Stimulated activated CD8-positive, alpha-beta memory T cell treated with anti-CD3 and anti-CD28 coated beads, Interleukin-7, amount 100 ng/mL, for 24 hours (primary cell): Measurements from ENCODE around the gene PER2.
"Not testable (repeated sequence)": the region's sequence is repeated elsewhere in the genome, so short reads cannot be mapped to it uniquely, and the experiment has no call there.

Experiments
- DNase-seq: peaks from one replicate; pipeline ENCODE4 v3.0.0-alpha.2; 2020; ENCODE audit warnings: low read depth

Gene PER2

GRCh38 chr2:238287737-238288649, at the start of gene PER2:
Gene PER2, minus strand, starts transcription at chr2:238288610. Its CDS starts 10,674 bp downstream, at chr2:238277936.
- DNase-seq: peak; percentile 13

- no peak for DNase-seq
Measured at GRCh38 chr2:238337846-238338245, 49.4 kb upstream of the PER2 start.

DNA sequence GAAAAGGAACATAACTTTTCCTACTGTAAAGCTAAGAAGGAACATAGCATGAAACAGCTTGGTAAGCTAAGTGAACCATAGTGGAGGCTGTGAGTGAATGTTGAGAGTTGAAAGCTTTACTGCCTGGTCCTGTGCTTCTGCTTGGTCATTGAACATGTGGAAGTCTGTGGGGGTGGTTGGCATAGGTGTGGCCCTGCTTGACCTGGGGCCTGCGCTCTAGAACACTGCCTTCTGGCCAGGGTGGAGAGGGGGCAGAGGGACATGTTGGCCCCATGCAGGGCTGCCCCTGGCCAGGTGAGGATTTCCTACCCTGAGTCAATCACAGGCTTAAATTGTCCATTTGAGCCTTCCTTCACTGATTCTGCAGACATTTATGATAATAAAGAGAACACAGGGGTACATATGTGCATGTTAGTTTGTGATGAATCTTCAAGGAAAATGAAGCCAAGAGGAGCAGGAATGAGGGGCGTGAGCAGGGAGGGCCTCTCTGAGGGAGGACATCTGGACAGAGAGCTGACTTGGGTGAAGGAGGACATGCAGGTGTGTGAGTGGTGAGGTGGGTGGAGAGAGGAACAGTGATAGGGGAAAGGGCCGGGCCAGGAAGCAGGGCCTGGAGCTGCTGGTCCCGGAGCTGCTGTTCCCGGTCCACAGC, 48.5 kb upstream of the PER2 start:
- DNase-seq: no peak

DNA sequence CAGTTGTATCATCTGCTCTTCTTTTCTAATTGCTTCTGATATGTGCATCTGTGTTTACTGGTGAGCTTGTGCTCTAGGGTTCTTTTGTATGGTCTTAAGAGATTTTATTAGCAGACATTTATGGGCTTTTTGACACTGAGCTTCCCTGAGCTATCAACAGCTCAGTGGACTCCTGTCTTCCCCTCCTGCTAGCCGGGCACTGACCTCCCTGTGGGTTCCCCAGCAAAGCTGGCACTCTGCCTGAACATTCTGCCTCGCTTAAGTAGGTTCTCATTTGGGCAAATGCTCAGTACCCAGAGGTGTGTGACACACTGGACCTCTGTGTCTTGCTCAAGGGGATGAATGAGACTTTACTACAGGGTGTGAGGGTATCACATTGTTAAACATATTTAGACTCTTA, 47.7 kb upstream of the PER2 start:
- no peak for DNase-seq

- not testable (repeated sequence) for DNase-seq
Measured at GRCh38 chr2:238335591-238335990, 47.2 kb upstream of the PER2 start.

DNA sequence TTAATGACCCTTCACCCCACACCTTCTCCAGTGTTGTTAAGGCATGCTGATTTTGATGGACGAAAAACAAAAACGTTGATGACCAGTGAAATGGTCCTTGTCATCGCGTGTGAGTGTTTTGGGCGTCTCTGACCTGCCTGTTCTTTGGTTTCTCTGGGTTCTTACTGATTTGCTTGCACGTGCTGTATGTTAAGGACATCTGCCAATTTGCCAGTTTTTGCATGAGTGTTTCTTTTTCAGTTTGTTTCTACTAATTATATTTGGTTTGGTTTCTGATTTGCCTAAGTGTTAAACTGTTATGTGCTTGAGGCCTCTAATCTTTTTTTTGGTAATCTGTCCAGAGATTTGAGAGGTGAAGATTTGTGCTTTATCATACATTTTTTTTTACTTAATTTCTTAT, 46.5 kb upstream of the PER2 start:
- no peak for DNase-seq

GRCh38 chr2:238331916-238332315, 43.5 kb upstream of the PER2 start:
- no peak for DNase-seq

DNA sequence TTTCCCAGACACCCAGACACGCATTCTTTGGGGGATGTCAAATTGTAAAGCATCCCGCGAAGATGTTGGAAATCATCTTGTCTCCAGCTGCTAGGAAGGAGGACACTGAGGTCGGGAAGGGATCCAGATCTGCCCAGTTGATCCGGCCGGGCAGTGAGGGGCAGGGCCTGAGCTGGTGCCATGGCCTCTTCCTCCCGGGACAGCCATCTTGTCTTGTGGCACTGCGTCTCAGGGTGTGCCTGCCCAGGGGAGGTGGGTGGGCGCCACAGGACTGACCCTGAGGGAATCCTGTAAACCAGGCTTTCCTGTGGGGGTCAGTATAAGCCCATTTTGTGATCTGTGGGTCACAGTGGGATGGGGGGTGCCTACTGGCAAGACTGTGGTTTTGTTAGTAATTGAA, 42.0 kb upstream of the PER2 start:
- no peak for DNase-seq

GRCh38 chr2:238327751-238328150, 39.3 kb upstream of the PER2 start:
- DNase-seq: no peak

- no peak for DNase-seq
Measured at GRCh38 chr2:238326801-238327365, 38.5 kb upstream of the PER2 start.

- DNase-seq: no peak
Measured at GRCh38 chr2:238325694-238326093, 37.3 kb upstream of the PER2 start.

DNA sequence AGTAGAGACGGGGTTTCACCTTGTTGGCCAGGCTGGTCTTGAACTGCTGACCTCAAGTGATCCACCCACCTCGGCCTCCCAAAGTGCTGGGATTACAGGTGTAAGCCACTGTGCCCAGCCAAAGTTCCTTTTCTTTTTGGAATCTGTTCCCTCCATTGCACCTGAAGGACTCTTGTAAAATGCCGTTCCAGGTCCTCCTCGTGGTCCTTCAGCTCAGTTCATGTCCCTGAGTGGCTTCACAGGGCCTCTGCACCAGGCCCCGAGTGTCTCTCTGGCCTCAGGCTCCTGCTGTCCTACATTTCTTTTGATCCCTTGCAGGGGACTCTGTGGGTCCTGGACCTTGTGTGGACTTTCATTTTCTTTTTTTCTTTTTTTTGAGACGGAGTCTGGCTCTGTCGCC, 35.8 kb upstream of the PER2 start:
- DNase-seq: not testable (repeated sequence)

DNA sequence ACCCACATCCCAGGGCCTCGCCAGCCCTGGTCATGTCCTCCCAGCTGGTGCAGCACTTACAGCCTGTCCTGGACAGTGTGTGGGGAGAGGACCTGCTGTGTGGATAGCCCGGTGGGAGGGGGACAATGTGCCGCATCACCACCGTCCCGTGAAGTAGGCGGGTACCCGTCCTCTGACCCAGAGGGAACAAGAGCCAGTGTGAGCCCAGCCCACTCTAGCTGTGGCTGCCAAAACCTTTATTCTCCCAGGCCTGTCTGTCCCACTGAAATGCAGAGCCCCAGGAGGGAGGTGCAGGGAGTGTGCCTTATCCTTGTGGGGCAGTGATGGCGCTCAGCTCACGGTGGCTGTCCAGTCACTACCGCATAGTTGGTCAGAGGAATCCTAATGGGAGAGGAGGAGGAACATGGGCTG, 33.6 kb upstream of the PER2 start:
- no peak for DNase-seq

DNA sequence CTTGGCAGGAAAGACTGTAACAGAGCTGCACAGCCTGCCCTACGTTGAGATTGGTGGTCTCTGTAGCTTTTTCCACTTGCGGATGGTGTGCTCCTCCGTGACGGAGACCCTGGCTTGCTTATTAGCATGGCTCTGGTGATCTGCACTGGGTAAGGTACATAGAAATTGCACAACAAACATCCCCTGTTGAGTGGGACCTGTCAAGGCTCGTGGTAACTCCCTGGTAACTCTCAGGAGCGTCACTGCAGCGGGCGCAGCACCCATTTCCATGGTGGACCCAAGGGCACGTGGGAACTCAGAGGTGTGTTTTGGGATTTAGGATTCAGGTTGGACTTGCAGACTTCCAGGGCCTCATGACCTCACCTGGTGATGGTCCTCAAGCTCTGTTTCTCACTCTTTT, 33.1 kb upstream of the PER2 start:
- DNase-seq: no peak

DNA sequence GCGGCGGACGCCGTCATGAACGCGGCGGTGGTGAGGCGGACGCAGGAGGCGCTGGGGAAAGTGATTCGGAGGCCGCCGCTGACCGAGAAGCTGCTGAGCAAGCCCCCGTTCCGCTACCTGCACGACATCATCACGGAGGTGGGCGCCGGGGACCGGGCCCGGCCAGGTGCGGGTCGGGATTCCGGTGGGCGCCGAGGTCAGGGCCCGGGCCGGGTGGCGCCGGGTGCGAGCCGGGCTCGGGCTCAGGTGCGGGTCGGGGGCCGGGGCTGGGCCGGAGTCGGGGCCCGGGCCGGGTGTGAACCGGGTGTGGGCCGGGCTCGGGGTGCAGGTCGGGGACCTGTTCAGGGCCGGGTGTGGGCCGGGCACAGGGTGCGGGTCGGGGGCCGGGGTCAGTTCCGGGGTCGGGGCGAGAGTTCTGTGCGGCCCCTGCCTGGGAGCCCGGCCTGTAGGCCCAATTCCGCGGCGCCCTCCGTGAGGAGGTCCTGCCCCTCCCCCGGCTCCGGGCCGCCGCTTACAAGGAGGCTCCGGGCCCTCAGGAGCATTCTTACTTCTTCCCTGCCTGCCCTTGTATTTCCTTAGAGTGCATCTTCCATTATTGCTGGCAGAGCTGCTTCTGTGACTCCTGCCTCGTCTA, 32.4 kb upstream of the PER2 start:
- no peak for DNase-seq

- peak; percentile 59 for DNase-seq
Measured at GRCh38 chr2:238320246-238320647, 31.8 kb upstream of the PER2 start, which contains the start of gene TRAF3IP1. Gene TRAF3IP1, plus strand, starts transcription at chr2:238320518. Its CDS starts 145 bp downstream, at chr2:238320663.

DNA sequence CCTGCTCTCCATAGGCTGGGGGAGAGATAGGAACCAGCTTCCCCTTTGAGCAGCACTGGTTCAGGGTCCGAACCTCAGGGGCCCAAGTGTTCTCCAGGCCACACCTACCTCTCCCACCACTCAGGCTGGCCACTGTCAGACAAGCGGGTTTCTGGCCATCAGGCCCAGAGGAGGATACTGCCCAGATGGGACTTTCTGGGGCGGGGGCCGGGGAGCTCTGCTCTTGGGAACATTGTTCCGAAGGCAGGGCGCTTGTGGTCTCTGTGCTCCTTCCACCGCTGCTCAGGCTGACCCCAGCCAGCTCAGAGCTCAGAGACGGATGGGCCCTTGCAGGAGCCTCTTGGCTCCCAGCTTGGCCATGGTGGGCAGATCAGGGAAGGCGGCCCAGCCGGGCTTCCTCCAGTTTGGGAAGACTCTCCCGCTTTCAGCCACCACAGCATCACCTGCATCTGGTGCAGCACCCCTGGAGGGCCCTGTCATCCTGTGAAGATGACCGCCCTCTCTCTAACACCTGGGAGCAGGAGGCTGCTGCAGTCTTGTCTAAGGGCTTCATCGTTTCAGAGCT, 26.7 kb upstream of the PER2 start:
- DNase-seq: no peak

DNA sequence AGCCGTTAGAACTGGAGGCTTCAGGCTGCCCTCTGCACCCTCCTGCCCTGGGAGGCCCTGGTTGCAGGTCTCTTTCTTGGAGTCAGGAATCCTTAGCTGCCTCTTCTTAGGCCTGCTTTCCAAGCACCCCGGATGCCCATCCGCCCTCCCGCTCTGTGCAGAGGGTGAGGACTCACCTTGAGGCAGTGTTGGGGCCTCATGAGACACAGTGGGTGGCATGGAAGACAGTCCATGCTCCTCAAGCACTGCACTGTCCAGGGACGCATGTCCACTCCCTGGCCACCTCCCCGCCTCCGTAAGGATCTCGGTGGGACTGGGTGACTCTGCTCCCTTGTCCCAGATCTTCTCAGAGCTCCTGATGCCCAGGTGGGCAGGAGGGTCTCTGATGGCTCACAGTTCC, 26.2 kb upstream of the PER2 start:
- DNase-seq: no peak

DNA sequence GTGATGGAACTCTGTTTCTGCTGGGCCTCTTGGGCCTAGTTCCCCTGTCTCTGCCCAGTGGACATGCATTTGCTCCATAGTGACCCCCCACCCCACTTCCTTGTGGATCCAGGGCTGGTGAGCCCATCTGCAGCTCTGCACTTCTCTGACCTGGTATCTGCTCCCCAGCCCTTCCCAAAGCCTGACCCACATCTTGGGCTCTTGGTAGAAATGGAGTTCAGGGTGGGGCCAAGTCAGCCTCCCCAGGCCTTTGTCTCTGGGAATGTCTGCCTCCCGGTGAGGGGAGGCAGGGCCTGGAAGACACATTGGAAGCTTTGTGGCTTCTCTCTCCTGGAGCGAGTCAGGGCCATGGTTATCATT, 25.6 kb upstream of the PER2 start:
- DNase-seq: no peak

DNA sequence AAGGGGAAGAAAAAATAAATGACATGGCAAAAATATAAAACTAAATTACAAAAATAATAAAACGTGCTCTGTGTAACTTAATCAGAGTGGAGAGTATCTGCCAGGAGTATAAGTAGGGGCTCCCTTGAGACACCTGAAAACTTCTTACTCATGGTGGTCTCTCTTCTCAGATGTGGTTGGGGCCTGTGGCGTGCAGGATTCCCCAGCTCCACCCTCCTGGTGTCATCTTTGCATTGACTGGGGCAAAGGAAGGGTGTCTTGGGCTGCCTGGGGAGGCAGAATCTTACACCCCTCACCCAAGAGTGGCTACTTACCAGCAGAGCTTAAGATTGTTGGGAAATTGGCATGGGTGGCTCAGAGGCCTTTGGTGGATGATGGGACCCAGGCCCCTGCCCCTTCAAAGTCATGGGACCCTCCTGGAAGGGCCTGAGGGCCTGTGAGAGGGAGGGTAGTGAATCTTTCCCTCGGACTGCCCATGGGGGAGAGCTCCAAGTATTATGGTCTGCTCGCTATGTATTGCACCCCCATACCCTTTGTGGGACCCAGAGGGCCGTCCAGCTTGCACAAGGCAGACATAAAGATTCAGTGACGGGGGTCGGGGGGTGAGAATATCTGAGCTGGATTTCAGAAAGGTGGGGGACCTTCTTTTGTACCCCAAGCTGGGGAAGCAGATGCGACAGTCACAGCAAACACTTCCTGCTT, 25.0 kb upstream of the PER2 start:
- no peak for DNase-seq

GRCh38 chr2:238310721-238311120, 22.3 kb upstream of the PER2 start:
- not testable (repeated sequence) for DNase-seq

DNA sequence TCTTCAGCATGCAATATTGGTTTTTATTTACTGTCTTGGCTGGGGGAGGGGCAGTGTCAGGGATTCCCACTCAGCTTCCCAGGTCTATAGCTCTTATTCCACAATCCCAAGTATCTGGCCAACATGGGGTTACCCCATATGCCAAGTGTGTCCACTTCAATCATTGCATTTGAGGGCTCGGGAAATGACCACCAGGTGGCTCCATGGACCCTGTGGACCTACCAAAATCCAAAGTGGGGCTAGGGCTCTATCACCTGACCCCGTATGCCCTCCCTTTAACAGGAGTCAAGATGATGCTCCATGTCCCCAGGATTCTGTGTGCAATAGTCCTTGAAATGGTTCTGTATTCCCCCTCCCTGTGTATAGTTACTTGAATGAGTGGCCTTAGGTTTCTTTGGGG, 19.8 kb upstream of the PER2 start:
- no peak for DNase-seq
